Measurements from ENCODE around the gene DENND5B. TPM values are rescaled to one million over a fixed set of nuclear protein-coding genes. Genes with fewer than 3 reads are reported as not detected.
A peak's percentile ranks its signal among the peaks of the same experiment; 100 is the strongest.
"Not testable (repeated sequence)": the region's sequence is repeated elsewhere in the genome, so short reads cannot be mapped to it uniquely, and the experiment has no call there.

Gene DENND5B
- total RNA-seq, 1 donor from 2014 or later, result 12.1 TPM

- no peak for DNase-seq
These were observed 125.9 kb downstream of the DENND5B start for GRCh38 chr12:31465002-31465401.

DNA sequence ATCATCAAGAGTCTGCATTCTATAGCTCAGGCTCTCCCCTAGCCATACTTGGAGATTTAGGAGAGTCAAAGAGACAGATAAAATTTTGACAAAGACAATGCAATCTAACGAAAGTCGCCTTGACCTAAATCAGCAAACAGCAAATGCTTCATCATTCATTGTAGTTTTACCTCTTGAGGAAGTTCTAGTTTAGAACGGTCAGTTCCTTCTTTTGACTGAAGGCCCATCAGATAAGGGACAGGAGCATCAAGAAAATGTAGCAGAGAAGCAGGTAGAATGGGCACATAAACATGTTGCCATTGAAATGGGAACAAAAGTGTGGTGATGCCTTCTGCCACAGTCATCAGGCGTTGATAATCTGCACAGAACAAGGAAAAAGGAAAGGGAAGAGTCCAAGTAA, 130.9 kb downstream of the DENND5B start:
- DNase-seq, result no peak

GRCh38 chr12:31456562-31456961, 134.4 kb downstream of the DENND5B start:
- no peak for DNase-seq

- no peak for DNase-seq
These were observed 146.2 kb downstream of the DENND5B start for GRCh38 chr12:31444736-31445135.

- DNase-seq, result no peak
These were observed 150.3 kb downstream of the DENND5B start for GRCh38 chr12:31440586-31440985.

- no peak for DNase-seq
These were observed 150.8 kb downstream of the DENND5B start for GRCh38 chr12:31440134-31440533.

GRCh38 chr12:31431721-31432240, 159.2 kb downstream of the DENND5B start:
- DNase-seq, result no peak

- no peak for DNase-seq
These were observed 167.5 kb downstream of the DENND5B start for GRCh38 chr12:31423405-31423804.

DNA sequence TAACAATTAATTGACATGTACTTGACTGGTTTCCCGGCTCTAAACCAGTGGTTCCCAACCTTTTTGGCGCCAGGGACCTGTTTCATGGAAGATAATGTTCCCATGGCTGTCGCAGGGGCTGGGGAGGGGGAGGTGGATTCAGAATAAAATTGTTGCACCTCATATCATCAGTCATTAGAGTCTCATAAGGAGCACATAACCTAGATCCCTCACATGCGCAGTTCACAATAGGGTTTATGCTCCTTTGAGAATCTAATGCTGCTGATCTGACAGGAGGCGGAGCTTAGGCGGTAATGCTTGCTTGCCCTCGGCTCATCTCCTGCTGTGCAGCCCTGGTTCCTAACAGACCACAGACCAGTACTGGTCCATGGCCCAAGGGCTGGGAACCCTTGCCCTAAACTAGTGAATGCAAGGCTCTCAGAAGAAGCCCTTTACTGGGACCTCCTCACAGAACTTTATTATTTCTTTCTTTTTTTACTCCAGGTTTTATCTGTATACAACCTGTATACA, 178.6 kb downstream of the DENND5B start:
- no peak for DNase-seq

GRCh38 chr12:31408763-31409162, 182.2 kb downstream of the DENND5B start:
- no peak for DNase-seq

GRCh38 chr12:31407562-31407961, 183.4 kb downstream of the DENND5B start:
- DNase-seq, result no peak

- no peak for DNase-seq
These were observed 184.6 kb downstream of the DENND5B start for GRCh38 chr12:31406345-31406744.

DNA sequence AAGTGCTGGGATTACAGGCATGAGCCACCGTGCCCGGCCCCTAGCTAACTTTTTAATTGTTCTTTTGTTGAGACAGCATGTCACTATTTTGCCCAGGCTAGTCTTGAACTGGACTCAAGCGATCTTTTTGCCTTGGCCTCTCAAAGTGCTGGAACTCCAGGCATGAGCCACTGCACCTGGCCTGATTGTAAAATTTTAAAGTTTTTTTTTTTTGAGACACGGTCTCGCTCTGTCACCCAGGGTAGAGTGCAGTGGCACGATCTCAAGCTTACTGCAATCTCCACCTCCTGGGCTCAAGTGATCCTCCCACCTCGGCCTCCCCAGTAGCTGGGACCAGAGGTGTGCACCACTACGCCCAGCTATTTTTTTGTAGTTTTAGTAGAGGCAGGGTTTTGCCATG, 185.9 kb downstream of the DENND5B start:
- no peak for DNase-seq

DNA sequence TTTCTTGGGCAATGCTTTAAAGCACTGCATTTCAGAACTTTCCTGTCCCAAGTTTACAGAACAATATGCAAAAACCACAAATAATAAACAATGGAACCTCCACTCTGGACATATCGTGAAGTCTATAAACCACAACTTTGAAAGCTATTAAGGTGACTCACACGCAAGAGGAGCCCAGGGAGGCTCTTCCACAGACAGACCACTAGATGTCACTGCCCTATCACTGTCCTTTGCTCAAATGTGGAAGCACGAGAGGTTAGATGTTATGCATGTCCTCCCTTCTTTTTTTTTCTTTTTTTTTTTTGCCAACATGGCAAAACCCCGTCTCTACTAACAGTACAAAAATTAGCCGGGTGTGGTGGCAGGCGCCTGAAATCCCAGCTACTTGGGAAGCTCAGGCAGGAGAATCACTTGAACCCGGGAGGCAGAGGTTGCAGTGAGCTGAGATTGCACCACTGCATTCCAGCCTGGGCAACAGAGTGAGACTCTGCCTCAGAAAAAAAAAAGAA, 187.8 kb downstream of the DENND5B start:
- DNase-seq, result peak; percentile 93

- DNase-seq, result no peak
These were observed 197.9 kb downstream of the DENND5B start for GRCh38 chr12:31393004-31393550.

DNA sequence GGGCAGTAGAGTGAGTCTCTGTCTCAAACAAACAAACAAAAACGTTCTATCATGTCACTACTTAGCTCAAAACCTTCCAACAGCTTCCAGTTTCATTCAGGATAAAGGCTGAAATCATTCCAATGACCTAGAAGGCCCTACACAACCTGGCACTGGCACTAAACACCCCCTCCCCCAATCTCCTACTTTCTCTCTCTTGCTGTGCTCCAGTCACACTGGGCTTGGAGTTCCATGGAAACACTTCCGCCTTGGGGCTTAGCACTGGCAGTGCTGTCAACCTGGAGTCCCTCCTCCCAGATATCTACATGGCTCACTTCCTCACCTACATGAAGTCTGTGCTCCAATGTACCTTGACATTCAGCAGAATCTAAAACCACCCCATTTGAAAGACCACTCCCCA, 199.9 kb downstream of the DENND5B start:
- DNase-seq, result no peak

- DNase-seq, result no peak
These were observed 202.2 kb downstream of the DENND5B start for GRCh38 chr12:31388713-31389112.

- no peak for DNase-seq
These were observed 203.5 kb downstream of the DENND5B start for GRCh38 chr12:31387466-31387865.

DNA sequence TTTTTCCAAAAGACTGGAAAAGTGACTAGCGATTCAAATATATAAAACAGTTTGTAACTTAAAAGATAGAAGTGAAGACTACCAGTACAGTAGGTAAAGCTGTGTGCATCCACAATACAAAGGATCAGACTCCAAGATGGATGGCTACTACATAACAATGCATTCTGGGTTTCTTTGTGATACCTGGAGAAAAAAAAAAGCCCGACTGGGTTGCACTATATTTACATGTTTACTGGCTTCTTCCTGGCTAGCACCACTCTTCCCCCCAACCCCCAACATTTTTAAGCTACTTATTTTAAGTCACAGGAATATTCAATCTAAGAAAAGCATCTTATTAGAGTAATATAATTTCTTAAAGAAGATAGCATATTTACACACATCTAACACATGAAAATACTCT, 203.9 kb downstream of the DENND5B start:
- DNase-seq, result no peak

GRCh38 chr12:31386364-31386777, 204.6 kb downstream of the DENND5B start:
- DNase-seq, result no peak

DNA sequence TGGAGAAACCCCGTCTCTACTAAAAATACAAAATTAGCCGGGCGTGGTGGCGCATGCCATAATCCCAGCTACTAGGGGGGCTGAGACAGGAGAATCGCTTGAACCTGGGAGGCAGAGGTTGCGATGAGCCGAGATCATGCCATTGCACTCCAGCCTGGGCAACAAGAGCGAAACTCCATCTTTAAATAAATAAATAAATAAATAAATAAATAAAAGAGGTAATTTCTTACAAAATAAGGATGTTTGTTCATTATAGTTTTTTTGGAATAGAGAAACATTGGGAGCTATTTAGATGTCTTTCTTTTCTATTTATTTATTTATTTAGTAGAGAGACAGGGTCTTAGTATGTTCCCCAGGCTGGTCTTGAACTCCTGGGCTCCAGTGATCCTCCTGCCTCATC, 213.7 kb downstream of the DENND5B start:
- DNase-seq, result not testable (repeated sequence)

GRCh38 chr12:31375422-31375821, 215.5 kb downstream of the DENND5B start:
- DNase-seq, result not testable (repeated sequence)

DNA sequence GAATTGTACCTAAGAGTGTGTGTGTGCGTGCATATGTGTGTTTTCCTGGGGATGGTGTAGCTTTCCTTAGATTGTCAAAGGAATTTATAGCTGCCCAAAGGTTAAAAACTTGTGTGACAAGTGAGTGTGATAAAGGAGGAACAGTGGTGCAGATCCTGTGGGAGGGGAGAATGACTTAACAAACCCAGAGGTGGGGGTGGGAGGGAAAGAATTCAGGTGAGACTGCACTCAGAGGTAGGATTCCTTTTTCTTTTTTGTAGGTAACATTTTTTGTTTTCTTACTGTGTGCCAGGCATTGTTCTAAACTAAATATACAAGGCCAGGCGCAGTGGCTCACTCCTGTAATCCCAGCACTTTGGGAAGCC, 219.7 kb downstream of the DENND5B start:
- DNase-seq, result no peak

- DNase-seq, result peak; percentile 35
These were observed 220.2 kb downstream of the DENND5B start for GRCh38 chr12:31370531-31371255.

Measured in dermis blood vessel endothelial cell (primary cell).